ENCODE measurements around the gene OR2K2.

The OR2K2 gene

DNA sequence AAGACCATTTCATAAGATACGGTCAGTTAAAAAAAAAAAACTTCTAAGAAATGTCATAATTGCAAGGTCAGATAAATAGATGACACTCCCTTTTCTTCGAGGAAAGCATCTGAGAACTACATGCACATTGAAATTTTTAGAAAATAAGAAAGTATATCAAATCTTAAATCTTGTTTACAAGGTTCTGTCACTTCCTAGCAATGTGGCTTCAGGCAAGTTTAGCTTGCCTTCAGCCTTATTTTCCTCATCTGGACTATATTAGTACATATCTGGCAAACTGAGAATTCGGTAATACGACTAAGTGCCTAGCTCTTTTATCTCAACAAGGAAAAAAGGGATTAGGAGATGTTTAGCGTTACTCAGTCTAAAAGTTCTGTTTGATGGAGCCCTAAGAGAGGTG is 32.5 kb upstream of the OR2K2 start:
- H3K27ac Mint-ChIP-seq = peak overlapping the region in 2 of 3 experiments; percentile 27 to 89
- H3K4me3 Mint-ChIP-seq = no peak overlapping the region
- H3K27me3 Mint-ChIP-seq (ENCODE audit: low read depth) = no peaks in the 10 kb centered on the region
- peaks cover 7% of the 10 kb centered on the region for H3K4me1 Mint-ChIP-seq
- no peaks in the 10 kb centered on the region for H3K9me3 Mint-ChIP-seq
- TF ChIP-seq, protein P1, sequence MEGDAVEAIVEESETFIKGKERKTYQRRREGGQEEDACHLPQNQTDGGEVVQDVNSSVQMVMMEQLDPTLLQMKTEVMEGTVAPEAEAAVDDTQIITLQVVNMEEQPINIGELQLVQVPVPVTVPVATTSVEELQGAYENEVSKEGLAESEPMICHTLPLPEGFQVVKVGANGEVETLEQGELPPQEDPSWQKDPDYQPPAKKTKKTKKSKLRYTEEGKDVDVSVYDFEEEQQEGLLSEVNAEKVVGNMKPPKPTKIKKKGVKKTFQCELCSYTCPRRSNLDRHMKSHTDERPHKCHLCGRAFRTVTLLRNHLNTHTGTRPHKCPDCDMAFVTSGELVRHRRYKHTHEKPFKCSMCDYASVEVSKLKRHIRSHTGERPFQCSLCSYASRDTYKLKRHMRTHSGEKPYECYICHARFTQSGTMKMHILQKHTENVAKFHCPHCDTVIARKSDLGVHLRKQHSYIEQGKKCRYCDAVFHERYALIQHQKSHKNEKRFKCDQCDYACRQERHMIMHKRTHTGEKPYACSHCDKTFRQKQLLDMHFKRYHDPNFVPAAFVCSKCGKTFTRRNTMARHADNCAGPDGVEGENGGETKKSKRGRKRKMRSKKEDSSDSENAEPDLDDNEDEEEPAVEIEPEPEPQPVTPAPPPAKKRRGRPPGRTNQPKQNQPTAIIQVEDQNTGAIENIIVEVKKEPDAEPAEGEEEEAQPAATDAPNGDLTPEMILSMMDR (IDR thresholded peaks at IDR 0.05; ENCODE audit: unreplicated experiment in 3 of 3) = no peak
- peaks cover 60% of the 10 kb centered on the region for H3K36me3 Mint-ChIP-seq (ENCODE audit: low read depth)

DNA sequence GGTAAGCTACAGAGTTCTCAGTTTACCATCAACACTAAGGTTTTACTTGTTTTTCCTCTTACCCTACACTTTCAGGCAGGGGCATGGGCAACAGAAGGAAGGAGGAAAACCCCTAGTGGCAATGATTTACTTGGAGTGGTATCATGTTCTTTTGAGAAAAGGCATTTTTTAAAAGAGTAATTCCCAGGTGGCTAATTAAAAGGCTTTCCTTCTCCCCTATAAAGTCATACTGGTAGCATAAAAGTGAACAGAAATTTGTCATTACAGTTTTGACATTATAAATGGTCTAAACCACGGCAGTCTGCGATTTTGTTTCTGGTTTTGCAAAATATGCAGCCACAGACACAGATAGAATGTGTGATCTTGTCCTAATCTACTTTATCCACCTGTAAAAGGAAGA is 30.9 kb upstream of the OR2K2 start:
- H3K4me3 Mint-ChIP-seq = no peak overlapping the region
- peaks cover 18% of the 10 kb centered on the region for H3K4me1 Mint-ChIP-seq
- no peaks in the 10 kb centered on the region for H3K27me3 Mint-ChIP-seq (ENCODE audit: low read depth)
- H3K36me3 Mint-ChIP-seq (ENCODE audit: low read depth) = peaks cover 47% of the 10 kb centered on the region
- H3K27ac Mint-ChIP-seq = peak overlapping the region in 1 of 3 experiments; percentile 6
- TF ChIP-seq, protein P1 (IDR thresholded peaks at IDR 0.05; ENCODE audit: unreplicated experiment in 3 of 3) = no peak
- H3K9me3 Mint-ChIP-seq = peaks cover 2% of the 10 kb centered on the region

DNA sequence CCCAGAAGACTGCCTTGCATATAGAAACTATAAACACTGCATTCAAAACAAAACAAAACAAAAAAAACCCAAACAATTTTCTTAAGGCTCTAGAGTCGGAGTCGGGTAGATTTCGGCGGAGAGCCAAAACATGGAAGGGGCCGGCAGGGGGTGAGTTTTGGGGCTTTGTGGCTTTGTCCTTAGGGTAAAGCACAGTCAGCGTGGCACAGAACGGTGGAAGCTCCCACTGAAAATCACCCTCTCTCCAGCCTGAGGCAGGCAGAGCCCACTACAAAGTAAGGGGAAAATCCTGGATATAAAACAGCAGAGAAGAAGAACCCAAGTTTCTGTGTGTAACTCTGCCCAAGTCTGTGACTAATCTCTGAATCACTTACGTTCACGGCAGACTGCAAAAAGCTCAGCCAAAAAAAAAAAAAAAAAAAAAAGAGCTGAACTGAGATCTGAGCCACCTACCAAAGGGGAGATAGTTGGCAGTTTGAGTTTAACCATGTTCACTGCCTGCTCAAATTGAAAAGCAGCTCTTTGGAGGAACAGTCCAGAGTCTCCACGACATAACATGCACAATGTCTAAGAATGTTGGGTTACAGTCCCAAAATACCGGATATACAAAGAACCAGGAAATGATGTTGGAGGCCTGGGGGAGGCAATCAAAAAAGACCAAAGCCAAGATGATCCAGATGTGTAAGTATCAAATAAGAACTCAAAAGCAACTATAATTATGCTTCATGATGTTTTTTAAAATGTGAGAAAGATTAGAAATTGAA is 26.6 kb upstream of the OR2K2 start:
- peaks cover 10% of the 10 kb centered on the region for H3K36me3 Mint-ChIP-seq (ENCODE audit: low read depth)
- TF ChIP-seq, protein P1 (IDR thresholded peaks at IDR 0.05; ENCODE audit: unreplicated experiment in 3 of 3) = no peak
- H3K9me3 Mint-ChIP-seq = peaks cover 8% of the 10 kb centered on the region
- H3K4me3 Mint-ChIP-seq = no peak overlapping the region
- no peaks in the 10 kb centered on the region for H3K27me3 Mint-ChIP-seq (ENCODE audit: low read depth)
- H3K4me1 Mint-ChIP-seq = peaks cover 12% of the 10 kb centered on the region
- peak overlapping the region in 2 of 3 experiments; percentile 62 to 65 for H3K27ac Mint-ChIP-seq

DNA sequence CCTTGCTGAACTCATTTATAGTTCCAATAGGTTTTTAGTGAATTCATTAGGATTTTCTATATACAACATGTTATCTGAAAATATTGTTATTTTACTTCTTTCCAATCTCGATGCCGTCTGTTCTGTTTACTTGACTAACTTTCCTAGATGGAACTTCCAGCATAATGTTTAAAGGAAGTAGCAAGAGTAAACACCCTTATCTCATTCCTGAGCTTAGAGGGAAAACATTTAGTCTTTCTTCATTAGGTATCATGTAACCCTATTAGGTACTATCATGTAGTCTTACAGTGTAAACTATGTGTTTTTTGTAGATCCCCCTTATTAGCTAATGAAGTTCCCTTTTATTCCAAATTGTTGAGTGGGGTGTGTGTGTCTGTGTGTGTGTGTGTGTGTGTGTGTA is 22.5 kb upstream of the OR2K2 start:
- TF ChIP-seq, protein P1 (IDR thresholded peaks at IDR 0.05; ENCODE audit: unreplicated experiment in 3 of 3) = no peak
- Mint-ChIP-seq H3K4me3 (no peak overlapping the region), H3K27me3 (ENCODE audit: low read depth) (no peaks in the 10 kb centered on the region), H3K36me3 (ENCODE audit: low read depth) (no peaks in the 10 kb centered on the region), H3K27ac (no peak overlapping the region), H3K9me3 (peaks cover 8% of the 10 kb centered on the region), H3K4me1 (peaks cover 11% of the 10 kb centered on the region)

DNA sequence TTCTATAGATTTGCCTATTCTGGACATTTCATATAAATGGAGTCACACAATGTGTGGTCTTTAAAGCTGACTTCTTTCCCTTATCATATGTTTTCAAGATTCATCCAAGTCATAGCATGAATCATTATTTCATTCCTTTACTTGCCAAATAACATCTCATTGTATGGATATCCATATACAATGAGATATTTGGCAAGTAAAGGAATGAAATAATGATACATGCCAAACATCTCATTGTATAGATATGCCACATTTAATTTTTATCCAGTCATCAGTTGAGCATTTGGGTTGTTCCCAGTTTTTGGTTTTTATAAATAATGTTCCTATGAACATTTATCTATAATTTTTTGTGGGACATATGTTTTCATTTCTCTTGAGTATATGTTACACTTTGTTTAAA is 20.5 kb upstream of the OR2K2 start:
- TF ChIP-seq, protein P1 (IDR thresholded peaks at IDR 0.05; ENCODE audit: unreplicated experiment in 3 of 3) = no peak
- Mint-ChIP-seq H3K27ac (no peak overlapping the region), H3K4me3 (no peak overlapping the region), H3K36me3 (ENCODE audit: low read depth) (no peaks in the 10 kb centered on the region), H3K4me1 (no peaks in the 10 kb centered on the region), H3K9me3 (peaks cover 5% of the 10 kb centered on the region), H3K27me3 (ENCODE audit: low read depth) (no peaks in the 10 kb centered on the region)

DNA sequence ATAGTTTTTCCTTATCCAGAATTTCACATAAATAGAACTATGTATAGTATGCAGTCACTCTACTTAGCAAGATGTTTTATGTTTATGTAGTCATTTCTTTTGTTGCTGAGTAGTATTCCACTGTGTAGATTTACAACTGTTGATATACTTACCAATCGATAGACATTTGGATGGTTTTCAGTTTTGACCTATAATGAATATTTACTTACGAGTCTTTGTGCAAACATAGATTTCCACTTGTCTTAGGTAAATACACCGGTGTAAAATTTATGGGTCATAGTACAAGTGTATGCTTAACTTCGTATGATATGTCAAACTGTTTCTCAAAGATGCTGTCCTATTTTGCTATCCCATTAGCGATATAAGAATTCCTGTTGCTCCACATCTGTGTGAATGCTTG is 19.7 kb upstream of the OR2K2 start:
- Mint-ChIP-seq H3K9me3 (peaks cover 5% of the 10 kb centered on the region), H3K4me3 (no peak overlapping the region), H3K27ac (no peak overlapping the region), H3K36me3 (ENCODE audit: low read depth) (no peaks in the 10 kb centered on the region), H3K4me1 (no peaks in the 10 kb centered on the region), H3K27me3 (ENCODE audit: low read depth) (no peaks in the 10 kb centered on the region)
- TF ChIP-seq, protein P1 (IDR thresholded peaks at IDR 0.05; ENCODE audit: unreplicated experiment in 3 of 3) = no peak
